Measurements from ENCODE around the gene EMP1.

Gene EMP1

DNA sequence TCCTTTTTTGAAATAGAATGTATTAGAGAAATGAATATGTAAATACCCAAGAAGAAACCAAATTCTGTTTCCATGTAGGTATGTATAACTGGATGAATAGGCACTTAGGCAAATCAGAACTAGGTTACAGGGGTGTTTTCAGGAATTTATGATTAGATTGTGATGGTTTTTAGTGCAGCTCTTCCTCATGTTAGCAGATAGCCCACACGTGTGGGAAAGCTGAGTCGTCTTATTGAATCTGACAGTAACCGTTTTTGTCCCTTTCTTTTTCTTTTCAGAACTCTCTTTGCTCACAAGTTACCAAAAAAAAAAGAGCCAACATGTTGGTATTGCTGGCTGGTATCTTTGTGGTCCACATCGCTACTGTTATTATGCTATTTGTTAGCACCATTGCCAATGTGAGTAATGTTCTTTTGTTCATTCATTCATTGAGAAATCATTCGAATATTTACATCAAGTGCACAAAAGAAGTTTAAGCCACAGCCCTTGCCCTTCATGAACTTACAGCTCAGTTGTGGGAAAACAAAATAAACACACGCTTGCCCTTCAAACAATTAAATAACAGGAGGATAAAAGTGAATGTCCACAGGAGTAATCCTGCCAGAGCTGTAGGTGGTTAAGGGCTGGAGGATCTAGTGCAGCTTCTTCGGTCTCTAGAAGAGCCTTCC lies 14.8 kb downstream of the EMP1 start:
- WGBS (ENCODE audit: extremely low coverage, insufficient coverage, low lambda C conversion rate), result no CpG with 5 or more reads among the region's 7 CpGs
- H3K27ac ChIP-seq (ENCODE audit: low read depth, low read length), result no peak overlapping the region

DNA sequence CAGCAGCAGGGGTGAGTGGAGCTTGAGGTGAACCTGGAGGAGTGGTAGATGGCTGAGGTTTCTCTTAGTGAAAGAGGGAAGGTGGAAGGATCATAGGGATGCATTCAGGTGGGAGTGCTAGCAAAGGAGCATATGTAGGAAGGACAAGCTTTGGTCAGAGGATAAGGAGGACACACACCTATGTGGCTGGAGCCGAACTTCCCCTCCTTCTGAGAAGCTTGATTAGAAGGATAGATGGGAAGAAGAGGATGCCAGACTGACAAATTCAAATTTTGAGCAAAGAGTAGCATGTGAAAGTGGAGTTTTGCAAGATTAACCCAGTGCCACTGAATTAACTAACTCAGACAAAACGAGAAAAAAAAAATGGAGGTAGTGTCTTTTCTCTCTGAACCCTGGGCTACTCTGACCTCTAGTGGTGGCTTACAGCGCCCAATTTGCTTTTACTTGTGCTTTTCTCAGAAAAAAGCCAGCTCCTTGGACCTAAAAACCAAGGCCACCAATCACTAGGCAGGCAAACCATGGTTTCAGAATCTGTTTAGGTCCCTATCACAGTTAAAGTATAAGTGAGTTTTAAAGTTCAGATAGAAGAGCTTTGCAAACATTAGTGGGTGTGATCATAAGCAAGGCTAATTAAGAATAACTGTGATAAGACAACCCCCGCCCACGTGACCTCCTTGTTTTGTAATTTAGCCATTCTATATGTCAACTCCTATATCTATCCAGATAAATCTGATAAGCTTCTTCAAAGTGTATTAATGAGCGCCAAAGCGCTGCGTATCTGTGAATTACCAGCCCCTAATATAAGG lies 15.5 kb downstream of the EMP1 start:
- H3K36me3 ChIP-seq (ENCODE audit: control insufficient read depth, insufficient read depth, low read length), result no peaks in the 10 kb centered on the region
- H3K79me2 ChIP-seq (ENCODE audit: control insufficient read depth, insufficient read depth, low read length), result no peaks in the 10 kb centered on the region
- no peak overlapping the region for H2BK15ac ChIP-seq (replicated peaks; ENCODE audit: low read depth)
- peak overlapping the region; percentile 74 for H4K5ac ChIP-seq (ENCODE audit: low read length)
- H3K4me1 ChIP-seq (ENCODE audit: control insufficient read depth, low read depth, low read length), result peaks cover 10% of the 10 kb centered on the region
- H3K18ac ChIP-seq (ENCODE audit: low read length), result no peak overlapping the region
- H3K27me3 ChIP-seq (ENCODE audit: insufficient read depth, low read length, poor library complexity), result no peaks in the 10 kb centered on the region
- no peaks in the 10 kb centered on the region for H3K79me1 ChIP-seq (ENCODE audit: low read length)
- peak overlapping the region; percentile 31 for H3K9ac ChIP-seq (ENCODE audit: low read length)
- no peak overlapping the region for H4K8ac ChIP-seq (ENCODE audit: low read depth, low read length)
- H3K56ac ChIP-seq (ENCODE audit: low read length), result peak overlapping the region; percentile 82
- H3K4me3 ChIP-seq (ENCODE audit: low read length), result no peak overlapping the region
- DNase-seq, result peak; percentile 82
- peak overlapping the region; percentile 25 for H2BK5ac ChIP-seq (ENCODE audit: low read length)
- no peak overlapping the region for H3K4me2 ChIP-seq (ENCODE audit: low read length)
- no peak overlapping the region for H3K27ac ChIP-seq (ENCODE audit: low read depth, low read length)
- no peak overlapping the region for H3K23ac ChIP-seq (ENCODE audit: low read length)
- no CpG with 5 or more reads among the region's 8 CpGs for WGBS (ENCODE audit: extremely low coverage, insufficient coverage, low lambda C conversion rate)
- no peak overlapping the region for H3K4ac ChIP-seq (ENCODE audit: low read depth, low read length)
- H2AK5ac ChIP-seq (ENCODE audit: low read length), result no peak overlapping the region
- no peak overlapping the region for H2BK120ac ChIP-seq (ENCODE audit: low read depth, low read length)

More for the DNA sequence above, 14.8 kb downstream of the EMP1 start:
- Histone ChIP-seq H3K79me2 (ENCODE audit: control insufficient read depth, insufficient read depth, low read length) (no peaks in the 10 kb centered on the region), H2BK5ac (ENCODE audit: low read length) (no peak overlapping the region), H3K4me1 (ENCODE audit: control insufficient read depth, low read depth, low read length) (peaks cover 10% of the 10 kb centered on the region), H2BK120ac (ENCODE audit: low read depth, low read length) (no peak overlapping the region), H3K18ac (ENCODE audit: low read length) (no peak overlapping the region), H3K4ac (ENCODE audit: low read depth, low read length) (no peak overlapping the region), H3K4me3 (ENCODE audit: low read length) (no peak overlapping the region), H4K8ac (ENCODE audit: low read depth, low read length) (no peak overlapping the region), H3K23ac (ENCODE audit: low read length) (no peak overlapping the region), H3K36me3 (ENCODE audit: control insufficient read depth, insufficient read depth, low read length) (no peaks in the 10 kb centered on the region), H3K56ac (ENCODE audit: low read length) (peak overlapping the region; percentile 82), H3K4me2 (ENCODE audit: low read length) (no peak overlapping the region), H2BK15ac (replicated peaks; ENCODE audit: low read depth) (no peak overlapping the region), H3K27me3 (ENCODE audit: insufficient read depth, low read length, poor library complexity) (no peaks in the 10 kb centered on the region), H2AK5ac (ENCODE audit: low read length) (no peak overlapping the region), H4K5ac (ENCODE audit: low read length) (peak overlapping the region; percentile 74), H3K9ac (ENCODE audit: low read length) (peak overlapping the region; percentile 31), H3K79me1 (ENCODE audit: low read length) (no peaks in the 10 kb centered on the region)
- no peak for DNase-seq

DNA sequence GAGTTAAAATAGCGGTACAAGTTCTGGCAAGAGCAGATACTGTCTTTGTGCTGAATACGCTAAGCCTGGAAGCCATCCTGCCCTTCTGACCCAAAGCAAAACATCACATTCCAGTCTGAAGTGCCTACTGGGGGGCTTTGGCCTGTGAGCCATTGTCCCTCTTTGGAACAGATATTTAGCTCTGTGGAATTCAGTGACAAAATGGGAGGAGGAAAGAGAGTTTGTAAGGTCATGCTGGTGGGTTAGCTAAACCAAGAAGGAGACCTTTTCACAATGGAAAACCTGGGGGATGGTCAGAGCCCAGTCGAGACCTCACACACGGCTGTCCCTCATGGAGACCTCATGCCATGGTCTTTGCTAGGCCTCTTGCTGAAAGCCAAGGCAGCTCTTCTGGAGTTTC lies 18.5 kb downstream of the EMP1 start:
- Histone ChIP-seq H3K4me2 (ENCODE audit: low read length) (no peak overlapping the region), H2BK5ac (ENCODE audit: low read length) (no peak overlapping the region), H4K5ac (ENCODE audit: low read length) (no peak overlapping the region), H4K8ac (ENCODE audit: low read depth, low read length) (no peak overlapping the region), H3K79me2 (ENCODE audit: control insufficient read depth, insufficient read depth, low read length) (no peaks in the 10 kb centered on the region), H3K79me1 (ENCODE audit: low read length) (no peaks in the 10 kb centered on the region), H2BK120ac (ENCODE audit: low read depth, low read length) (no peak overlapping the region), H3K18ac (ENCODE audit: low read length) (no peak overlapping the region), H3K4me3 (ENCODE audit: low read length) (no peak overlapping the region), H3K27me3 (ENCODE audit: insufficient read depth, low read length, poor library complexity) (no peaks in the 10 kb centered on the region), H3K56ac (ENCODE audit: low read length) (no peak overlapping the region), H3K9ac (ENCODE audit: low read length) (no peak overlapping the region), H2BK15ac (replicated peaks; ENCODE audit: low read depth) (no peak overlapping the region), H3K23ac (ENCODE audit: low read length) (no peak overlapping the region), H3K4me1 (ENCODE audit: control insufficient read depth, low read depth, low read length) (peaks cover 3% of the 10 kb centered on the region), H3K27ac (ENCODE audit: low read depth, low read length) (no peak overlapping the region), H3K36me3 (ENCODE audit: control insufficient read depth, insufficient read depth, low read length) (no peaks in the 10 kb centered on the region), H3K4ac (ENCODE audit: low read depth, low read length) (no peak overlapping the region), H2AK5ac (ENCODE audit: low read length) (no peak overlapping the region)
- no CpG with 5 or more reads among the region's 4 CpGs for WGBS (ENCODE audit: extremely low coverage, insufficient coverage, low lambda C conversion rate)
- DNase-seq, result no peak

DNA sequence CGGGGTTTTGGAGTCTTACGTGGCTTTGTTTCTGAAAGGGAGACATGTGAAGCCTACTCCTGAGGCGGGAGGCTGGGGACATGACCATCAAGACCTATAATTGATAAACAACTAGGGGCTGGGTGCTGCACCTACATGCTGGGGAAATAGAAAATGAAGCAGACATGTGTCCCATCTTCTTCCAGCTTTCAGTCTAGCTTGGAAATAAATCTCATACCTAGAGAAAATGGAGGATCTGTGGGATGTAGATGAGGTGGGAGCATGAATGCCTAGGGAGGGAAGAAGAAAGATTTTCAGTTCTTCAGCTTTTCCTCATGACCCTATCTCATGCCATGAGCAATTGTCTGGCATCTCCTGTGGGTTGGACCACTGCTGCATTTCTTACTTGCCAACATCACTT lies 22.1 kb downstream of the EMP1 start:
- H4K8ac ChIP-seq (ENCODE audit: low read depth, low read length), result no peak overlapping the region
- H3K4me1 ChIP-seq (ENCODE audit: control insufficient read depth, low read depth, low read length), result no peaks in the 10 kb centered on the region
- H4K5ac ChIP-seq (ENCODE audit: low read length), result no peak overlapping the region
- no peaks in the 10 kb centered on the region for H3K79me1 ChIP-seq (ENCODE audit: low read length)
- H3K56ac ChIP-seq (ENCODE audit: low read length), result no peak overlapping the region
- H3K36me3 ChIP-seq (ENCODE audit: control insufficient read depth, insufficient read depth, low read length), result no peaks in the 10 kb centered on the region
- H3K27ac ChIP-seq (ENCODE audit: low read depth, low read length), result no peak overlapping the region
- H3K4me3 ChIP-seq (ENCODE audit: low read length), result no peak overlapping the region
- H2BK5ac ChIP-seq (ENCODE audit: low read length), result no peak overlapping the region
- no peak overlapping the region for H3K18ac ChIP-seq (ENCODE audit: low read length)
- H2AK5ac ChIP-seq (ENCODE audit: low read length), result no peak overlapping the region
- H2BK15ac ChIP-seq (replicated peaks; ENCODE audit: low read depth), result no peak overlapping the region
- no peak overlapping the region for H3K9ac ChIP-seq (ENCODE audit: low read length)
- no peak overlapping the region for H3K4ac ChIP-seq (ENCODE audit: low read depth, low read length)
- no peak for DNase-seq
- WGBS (ENCODE audit: extremely low coverage, insufficient coverage, low lambda C conversion rate), result no CpG with 5 or more reads among the region's 3 CpGs
- H2BK120ac ChIP-seq (ENCODE audit: low read depth, low read length), result no peak overlapping the region
- no peak overlapping the region for H3K23ac ChIP-seq (ENCODE audit: low read length)
- no peaks in the 10 kb centered on the region for H3K27me3 ChIP-seq (ENCODE audit: insufficient read depth, low read length, poor library complexity)
- H3K79me2 ChIP-seq (ENCODE audit: control insufficient read depth, insufficient read depth, low read length), result no peaks in the 10 kb centered on the region
- H3K4me2 ChIP-seq (ENCODE audit: low read length), result no peak overlapping the region

DNA sequence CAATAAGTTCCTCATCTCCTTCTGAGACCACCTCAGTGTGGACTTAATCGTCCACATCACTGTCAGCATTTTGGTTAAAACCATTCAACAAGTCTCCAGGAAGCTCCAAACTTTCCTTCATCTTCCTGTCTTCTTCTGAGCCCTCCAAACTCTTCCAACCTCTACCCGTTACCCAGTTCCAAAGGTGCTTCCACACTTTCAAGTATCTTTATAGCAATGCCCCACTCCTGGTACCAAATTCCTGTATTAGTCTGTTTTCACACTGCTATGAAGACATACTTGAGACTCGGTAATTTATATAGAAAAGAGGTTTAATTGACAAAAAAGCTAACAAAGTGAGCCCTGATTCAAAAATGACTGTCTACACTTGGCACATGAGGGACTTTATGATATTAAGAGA lies 22.8 kb downstream of the EMP1 start:
- no peaks in the 10 kb centered on the region for H3K4me1 ChIP-seq (ENCODE audit: control insufficient read depth, low read depth, low read length)
- no peak overlapping the region for H2BK15ac ChIP-seq (replicated peaks; ENCODE audit: low read depth)
- H2BK5ac ChIP-seq (ENCODE audit: low read length), result no peak overlapping the region
- no peak overlapping the region for H3K4ac ChIP-seq (ENCODE audit: low read depth, low read length)
- no CpG with 5 or more reads among the region's 3 CpGs for WGBS (ENCODE audit: extremely low coverage, insufficient coverage, low lambda C conversion rate)
- no peaks in the 10 kb centered on the region for H3K27me3 ChIP-seq (ENCODE audit: insufficient read depth, low read length, poor library complexity)
- H4K5ac ChIP-seq (ENCODE audit: low read length), result no peak overlapping the region
- H3K36me3 ChIP-seq (ENCODE audit: control insufficient read depth, insufficient read depth, low read length), result no peaks in the 10 kb centered on the region
- H2BK120ac ChIP-seq (ENCODE audit: low read depth, low read length), result no peak overlapping the region
- H3K4me3 ChIP-seq (ENCODE audit: low read length), result no peak overlapping the region
- no peak overlapping the region for H3K4me2 ChIP-seq (ENCODE audit: low read length)
- no peak overlapping the region for H3K9ac ChIP-seq (ENCODE audit: low read length)
- H3K56ac ChIP-seq (ENCODE audit: low read length), result no peak overlapping the region
- no peak overlapping the region for H3K23ac ChIP-seq (ENCODE audit: low read length)
- H2AK5ac ChIP-seq (ENCODE audit: low read length), result no peak overlapping the region
- no peak overlapping the region for H4K8ac ChIP-seq (ENCODE audit: low read depth, low read length)
- no peak overlapping the region for H3K27ac ChIP-seq (ENCODE audit: low read depth, low read length)
- no peak for DNase-seq
- no peaks in the 10 kb centered on the region for H3K79me2 ChIP-seq (ENCODE audit: control insufficient read depth, insufficient read depth, low read length)
- no peaks in the 10 kb centered on the region for H3K79me1 ChIP-seq (ENCODE audit: low read length)
- no peak overlapping the region for H3K18ac ChIP-seq (ENCODE audit: low read length)

All from mesendoderm (in vitro differentiated cells).